NB4 (cell line): ENCODE results near the gene ANKRD9.

Source experiments
- DNase-seq: peaks from one replicate; pipeline ENCODE4 v3.0.0; 2010; ENCODE audit warnings: low read depth
- H3K4me3 ChIP-seq: one replicate; pipeline ENCODE4 v1.5.1; 2011; ENCODE audit warnings: mild to moderate bottlenecking, low read depth, low read length, moderate library complexity
- CTCF ChIP-seq: IDR thresholded peaks from one replicate; pipeline ENCODE4 v1.5.1; 2012; ENCODE audit warnings: low read depth, low read length
- MAX ChIP-seq: IDR thresholded peaks from 2 replicates; pipeline ENCODE4 v1.6.1; 2011; ENCODE audit warnings: low read depth, low read length
- MYC ChIP-seq: IDR thresholded peaks from 2 replicates; pipeline ENCODE4 v1.6.1; 2011; ENCODE audit warnings: low read depth, low read length
- POLR2A ChIP-seq: IDR thresholded peaks from 2 replicates; pipeline ENCODE4 v1.6.1; 2011; ENCODE audit warnings: mild to moderate bottlenecking; ENCODE audit not compliant: insufficient read length; ENCODE audit errors: extremely low read depth

The ANKRD9 gene

GRCh38 chr14:102491366-102491765 lies 18.2 kb downstream of the ANKRD9 start:
- TF ChIP-seq MAX (no peak), CTCF (no peak), MYC (no peak), POLR2A (no peak)
- H3K4me3 ChIP-seq: no peak overlapping the region
- DNase-seq: no peak

GRCh38 chr14:102490456-102490855 lies 19.1 kb downstream of the ANKRD9 start:
- no peak overlapping the region for H3K4me3 ChIP-seq
- peak; percentile 38 for DNase-seq
- no peak for TF ChIP-seq CTCF
- no peak for TF ChIP-seq MAX
- TF ChIP-seq MYC: no peak
- TF ChIP-seq POLR2A: no peak

GRCh38 chr14:102487204-102487577 lies 22.4 kb downstream of the ANKRD9 start:
- TF ChIP-seq MAX (no peak), POLR2A (no peak), MYC (no peak), CTCF (no peak)
- no peak overlapping the region for H3K4me3 ChIP-seq
- DNase-seq: no peak

- no peak for TF ChIP-seq MYC
- no peak for TF ChIP-seq MAX
- no peak for TF ChIP-seq CTCF
- TF ChIP-seq POLR2A: no peak
These were observed 22.9 kb downstream of the ANKRD9 start for GRCh38 chr14:102486513-102487203.

GRCh38 chr14:102485693-102486512 lies 23.7 kb downstream of the ANKRD9 start:
- TF ChIP-seq CTCF (no peak), MYC (no peak), POLR2A (no peak), MAX (no peak)
- DNase-seq: no peak
- no peak overlapping the region for H3K4me3 ChIP-seq

More at GRCh38 chr14:102486513-102487203, 22.9 kb downstream of the ANKRD9 start:
- no peak overlapping the region for H3K4me3 ChIP-seq
- no peak for DNase-seq
